Activated T-cell treated with anti-CD3 and anti-CD28 coated beads for 24 hours (primary cell): ENCODE measurements around the gene NAXD.
"Not testable (repeated sequence)": the region's sequence is repeated elsewhere in the genome, so short reads cannot be mapped to it uniquely, and the experiment has no call there.

Experiments used
- DNase-seq: peaks from one replicate; pipeline ENCODE4 v3.0.0-alpha.2; 2020; ENCODE audit warnings: low read depth

NAXD gene

DNA sequence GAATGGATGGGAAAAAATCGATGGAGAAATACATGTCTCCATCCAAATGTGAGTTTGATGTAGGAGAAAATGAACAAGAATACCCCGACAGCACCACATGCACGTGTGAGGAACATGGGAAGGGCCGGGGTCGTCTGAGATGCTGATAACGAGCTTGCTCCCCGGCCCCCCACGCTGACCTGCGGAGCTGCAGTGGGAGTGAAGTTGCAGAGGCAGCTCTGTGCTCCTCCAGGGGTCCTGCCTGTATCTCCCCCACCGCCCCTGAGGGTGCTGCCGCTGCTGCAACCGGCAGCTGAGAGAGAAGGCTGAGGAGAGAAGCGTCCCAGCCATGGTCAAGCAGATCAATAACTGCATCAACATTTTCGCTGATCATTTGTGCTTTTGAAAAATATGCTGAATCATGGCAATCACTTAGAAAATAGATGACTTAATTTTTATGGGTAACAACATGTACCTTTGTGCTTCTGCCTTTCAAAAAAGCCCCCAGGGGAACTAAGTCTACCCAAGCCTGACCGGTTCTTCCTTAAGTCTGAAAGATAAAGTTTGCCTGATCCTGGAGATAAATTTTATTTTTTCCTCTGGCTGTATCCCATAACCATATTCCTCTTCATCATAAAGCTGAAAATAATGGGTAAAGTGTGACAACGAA, 18.2 kb upstream of the NAXD start:
- no peak for DNase-seq

DNA sequence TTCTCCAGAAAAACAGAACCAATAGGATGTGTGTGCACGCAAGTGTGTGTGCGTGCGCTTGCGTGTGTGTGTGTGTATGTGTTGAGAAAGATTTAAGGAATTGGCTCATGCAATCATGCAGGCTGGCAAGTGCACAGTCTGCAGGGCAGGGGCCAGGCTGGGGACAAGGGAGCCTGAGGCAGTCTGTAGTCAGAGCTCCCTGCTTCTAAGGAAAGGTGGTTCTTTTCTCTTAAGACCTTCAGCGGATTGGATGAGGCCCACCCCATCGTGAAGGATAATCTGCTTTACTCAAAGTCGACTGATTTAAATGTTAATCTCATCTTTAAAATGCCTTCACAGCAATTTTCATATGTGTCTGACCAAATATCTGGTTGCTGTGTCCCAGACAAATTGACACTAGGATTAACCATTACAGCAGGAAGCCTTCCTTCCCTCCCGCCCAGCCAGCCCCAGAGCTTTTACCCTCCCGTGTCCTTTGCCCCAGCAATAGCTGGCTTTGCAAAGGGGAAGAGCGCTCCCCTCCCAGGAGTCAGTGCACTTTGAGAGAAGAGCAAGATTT, 15.0 kb upstream of the NAXD start:
- DNase-seq, result no peak

DNA sequence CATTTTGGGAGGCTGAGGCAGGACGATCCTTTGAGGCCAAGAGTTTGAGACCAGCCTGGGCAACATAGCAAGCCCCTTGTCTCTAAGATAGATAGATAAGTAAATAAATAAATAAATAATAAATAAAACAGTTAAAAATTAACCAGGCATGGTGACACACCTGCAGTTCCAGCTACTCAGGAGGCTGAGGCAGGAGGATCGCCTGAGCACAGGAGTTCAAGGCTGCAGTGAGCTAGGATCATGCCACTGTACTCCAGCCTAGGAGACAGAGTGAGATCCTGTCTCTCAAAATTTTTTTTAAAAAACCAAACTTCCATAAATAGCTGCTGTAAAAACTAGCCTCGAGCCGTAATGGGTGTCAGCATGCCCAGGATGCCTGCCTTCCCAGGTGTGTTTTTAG, 14.4 kb upstream of the NAXD start:
- no peak for DNase-seq

DNA sequence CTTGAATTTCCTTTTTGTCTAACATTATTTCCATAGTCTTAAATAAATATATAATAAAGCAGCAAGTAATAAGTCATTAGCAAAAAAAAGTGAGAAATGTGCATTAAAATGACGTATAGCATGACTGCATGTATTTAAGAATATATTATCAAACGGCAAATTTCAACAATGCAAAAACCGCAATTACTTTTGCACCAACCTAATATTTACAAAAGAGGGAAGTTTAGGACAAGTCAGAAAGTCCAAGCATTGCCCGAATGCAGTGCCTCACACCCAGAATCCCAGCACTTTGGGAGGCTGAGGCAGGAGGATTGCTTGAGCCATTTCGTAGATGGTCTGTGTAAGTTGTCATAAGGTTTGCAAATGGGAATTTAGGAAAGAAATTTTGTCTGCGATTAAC, 10.2 kb upstream of the NAXD start:
- no peak for DNase-seq

DNA sequence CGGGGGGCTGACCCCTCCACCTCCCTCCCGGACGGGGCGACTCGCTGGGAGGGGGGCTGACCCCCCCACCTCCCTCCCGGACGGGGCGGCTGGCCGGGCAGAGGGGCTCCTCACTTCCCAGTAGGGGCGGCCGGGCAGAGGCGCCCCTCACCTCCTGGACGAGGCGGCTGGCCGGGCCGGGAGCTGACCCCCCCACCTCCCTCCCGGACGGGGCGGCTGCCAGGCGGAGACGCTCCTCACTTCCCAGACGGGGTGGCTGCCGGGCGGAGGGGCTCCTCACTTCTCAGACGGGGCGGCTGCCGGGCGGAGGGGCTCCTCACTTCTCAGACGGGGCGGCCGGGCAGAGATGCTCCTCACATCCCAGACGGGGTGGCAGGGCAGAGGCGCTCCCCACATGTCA, 9.1 kb upstream of the NAXD start:
- not testable (repeated sequence) for DNase-seq

DNA sequence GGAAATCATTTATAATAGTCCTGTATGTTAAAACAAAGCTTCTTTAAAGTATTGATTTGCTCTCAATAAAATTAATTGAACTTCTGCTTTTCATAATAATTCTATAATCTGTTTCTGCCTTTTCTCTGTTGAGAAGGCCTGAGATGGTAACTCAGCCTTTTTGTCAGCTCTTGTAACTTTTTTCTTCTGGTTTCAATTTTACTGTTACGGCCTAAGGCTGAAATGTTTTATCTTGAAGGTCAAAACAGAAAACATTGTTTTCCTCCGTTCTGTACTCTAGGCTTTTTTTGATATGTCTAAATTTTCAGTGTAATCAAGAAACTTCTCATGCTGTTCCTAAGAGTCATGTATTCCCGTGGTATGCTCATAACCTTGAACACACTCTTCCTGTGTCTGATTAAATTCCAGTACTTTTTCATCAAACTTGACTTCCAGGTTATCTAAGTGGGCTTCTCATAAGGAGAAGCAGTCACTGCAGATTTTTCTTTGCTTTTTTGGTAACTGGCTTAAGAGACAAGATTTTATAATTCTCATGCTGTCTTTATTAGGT, 7.6 kb upstream of the NAXD start:
- DNase-seq, result no peak

DNA sequence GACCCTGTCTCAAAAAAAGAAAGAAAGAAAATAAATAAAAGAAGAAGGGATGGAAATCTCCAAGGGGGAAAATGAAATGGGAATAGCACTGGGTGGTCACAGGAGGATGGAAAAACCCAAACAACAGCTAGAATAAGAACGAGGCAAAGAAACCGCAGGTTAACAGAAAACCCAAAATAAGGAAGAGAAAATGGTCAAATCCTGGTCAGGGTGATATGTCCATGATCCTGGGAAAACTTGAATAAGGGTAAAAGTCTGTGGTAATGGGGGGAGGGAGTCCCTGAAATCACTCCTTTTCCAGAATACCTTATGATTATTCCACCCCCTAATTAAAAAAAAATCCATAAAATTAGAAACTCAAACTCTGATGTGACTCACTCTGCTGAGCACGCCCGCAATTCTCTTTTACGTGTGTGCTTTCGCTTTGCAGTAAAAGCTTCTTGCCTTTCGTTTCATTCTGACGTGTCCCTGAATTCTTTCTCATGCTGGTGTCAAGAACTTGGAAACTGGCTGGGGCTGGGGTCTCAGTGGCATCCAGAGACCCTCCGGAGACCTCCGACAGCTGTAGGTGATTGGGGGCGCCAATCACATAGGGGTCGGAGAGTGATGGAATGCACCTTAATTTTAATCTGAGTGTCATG, 4.3 kb upstream of the NAXD start:
- DNase-seq, result no peak

DNA sequence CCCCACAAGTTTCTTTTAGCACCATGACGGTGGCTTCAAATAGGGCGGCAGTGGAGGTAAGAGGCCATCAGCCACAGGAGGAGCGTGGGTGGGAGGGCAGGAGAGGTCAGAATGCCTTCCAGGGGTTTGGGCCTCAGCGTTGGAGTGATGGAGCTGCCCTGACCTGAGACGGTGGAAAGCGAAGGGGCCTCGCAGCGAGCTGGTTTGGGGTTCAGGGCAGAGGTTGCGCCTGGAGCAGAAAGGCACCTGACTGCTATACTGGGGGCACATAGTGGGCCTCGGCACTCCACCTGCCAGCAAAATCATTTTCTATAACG, 382 bp upstream of the NAXD start:
- DNase-seq, result no peak

DNA sequence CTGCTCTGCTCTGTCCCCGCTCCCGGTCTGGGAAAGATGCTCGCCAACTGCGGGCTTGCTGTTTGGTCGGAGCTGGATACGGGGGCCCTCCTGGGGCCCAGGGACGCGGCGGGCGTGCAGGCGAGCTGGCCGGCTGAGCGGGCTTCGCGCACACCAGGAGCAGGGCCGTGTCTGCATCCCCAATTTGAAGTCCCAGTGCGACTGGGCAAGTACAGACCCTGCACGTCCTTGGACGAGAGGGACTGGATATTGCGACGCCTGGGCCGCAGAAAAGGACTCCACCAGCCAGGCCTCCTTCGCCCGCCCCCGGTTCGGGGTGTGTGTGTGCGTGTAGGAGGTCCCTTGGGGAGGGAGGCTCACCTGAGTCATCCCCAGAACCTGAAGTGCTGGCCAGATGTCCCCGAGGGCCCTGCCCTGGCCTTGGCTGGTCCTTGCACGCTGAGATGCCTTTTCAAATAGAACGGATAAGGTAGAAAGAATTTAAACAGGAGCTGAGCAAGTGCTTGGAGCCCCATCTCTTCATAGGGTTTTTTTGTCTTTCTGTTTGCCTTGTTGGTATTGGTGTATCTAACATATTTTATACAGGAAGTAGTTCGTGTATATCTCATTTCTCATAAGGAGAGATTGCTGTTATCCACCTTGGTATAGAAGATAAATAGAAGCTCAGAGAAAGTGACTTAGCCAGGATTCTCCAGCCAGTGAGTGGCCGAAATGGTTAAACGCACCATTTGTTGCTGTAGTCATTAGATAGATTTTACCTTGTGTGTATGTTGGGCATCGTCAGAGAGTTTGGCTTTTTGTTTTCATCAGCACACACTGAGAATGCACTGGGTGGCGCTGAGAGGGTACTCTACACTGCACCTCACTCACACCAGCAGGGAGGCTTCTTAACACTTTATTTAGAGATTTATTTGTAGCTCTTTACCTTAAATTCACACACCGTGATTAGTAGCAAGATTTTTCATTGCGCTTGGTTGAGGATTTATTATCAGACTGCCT, 1.1 kb downstream of the NAXD start:
- no peak for DNase-seq

DNA sequence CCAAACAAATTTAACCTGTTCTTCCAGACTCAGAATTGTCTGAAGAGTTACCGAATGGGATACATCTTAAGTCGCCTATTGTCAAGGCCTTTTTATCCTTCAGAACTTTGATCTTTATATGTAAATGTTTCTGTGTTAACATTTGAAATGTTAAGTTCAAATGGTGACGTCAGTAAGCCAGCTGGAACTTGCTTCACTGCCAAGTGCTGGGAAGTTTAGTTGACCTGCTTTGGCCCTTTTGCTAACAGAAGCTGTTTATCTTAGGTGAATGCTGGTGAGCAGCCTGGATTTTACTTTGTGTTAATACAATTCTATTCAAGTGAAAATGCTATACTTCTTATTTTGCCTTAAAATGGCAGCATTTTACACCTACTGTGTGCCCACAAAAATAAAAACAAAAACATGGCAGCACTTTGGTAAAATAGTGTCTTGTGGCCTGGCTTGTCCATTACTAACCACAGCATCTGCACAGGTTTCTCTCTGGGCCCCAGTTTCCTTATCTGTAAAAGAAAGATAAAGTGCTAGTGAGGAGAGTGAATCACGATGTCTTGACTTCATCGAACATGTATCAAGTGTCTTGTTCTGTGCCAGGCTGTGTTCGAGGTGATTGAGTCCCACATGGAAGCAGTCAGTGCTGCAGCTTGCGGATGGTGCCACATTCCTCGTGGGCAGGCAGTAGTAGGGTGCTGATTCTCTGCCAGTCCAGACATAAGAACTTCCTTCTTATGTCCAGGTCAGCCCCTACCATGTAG, 2.2 kb downstream of the NAXD start:
- no peak for DNase-seq

DNA sequence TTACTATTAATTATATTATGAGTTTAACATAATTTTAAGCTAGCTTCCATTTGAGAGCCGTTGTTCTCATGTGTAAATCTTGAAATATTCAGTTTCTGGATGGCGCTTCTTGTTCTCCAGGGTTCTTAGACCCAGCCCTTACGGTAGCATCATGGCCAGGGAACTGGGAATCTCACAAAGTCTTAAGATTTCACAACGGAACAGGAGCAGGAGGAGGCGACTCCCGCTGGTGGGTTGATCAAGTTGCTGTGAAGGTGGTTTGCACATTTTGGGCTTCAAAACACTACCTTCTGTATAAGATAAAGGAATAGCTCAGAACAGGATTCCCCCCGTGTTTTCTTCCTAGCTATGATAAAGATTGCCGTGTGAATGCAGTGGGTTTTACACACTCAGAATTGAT, 2.8 kb downstream of the NAXD start:
- no peak for DNase-seq

DNA sequence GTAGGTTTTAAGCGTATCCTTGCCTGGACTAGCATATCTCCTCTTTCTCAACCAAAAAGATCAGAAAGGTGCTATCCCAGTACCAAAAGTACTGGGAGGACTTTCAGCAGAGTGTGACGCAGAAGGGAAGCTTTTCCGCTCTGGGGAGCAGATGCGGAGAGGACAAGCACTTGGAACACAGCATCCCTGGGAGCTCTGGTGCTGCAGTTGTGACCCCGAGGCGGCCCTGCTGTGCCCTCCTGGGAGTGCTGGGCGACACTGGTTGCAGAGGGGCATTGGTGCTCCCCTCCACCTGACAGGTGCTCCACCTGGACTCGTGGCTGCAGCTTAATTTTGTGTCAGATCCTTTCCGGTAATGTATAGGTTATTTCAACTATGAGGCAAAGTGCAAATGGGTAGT, 3.4 kb downstream of the NAXD start:
- DNase-seq, result no peak

DNA sequence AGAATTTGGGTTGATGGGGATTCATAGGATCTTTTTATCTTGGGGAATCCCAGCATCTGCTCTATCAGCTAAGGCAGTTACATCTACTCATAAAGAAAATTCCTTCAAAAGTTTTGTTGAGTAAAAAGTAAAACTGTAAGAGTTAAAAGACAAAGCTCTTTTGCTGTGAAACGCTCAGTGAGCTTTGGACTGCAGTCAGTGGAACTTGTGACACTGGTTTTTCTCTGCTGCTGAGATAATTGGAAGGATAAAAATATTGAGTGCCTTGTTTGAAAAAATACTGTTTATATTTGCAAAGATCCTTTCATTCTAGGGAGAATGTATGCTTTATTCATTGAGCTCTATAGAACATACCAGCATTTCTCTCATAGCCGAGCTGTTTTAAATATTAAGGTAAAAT, 5.3 kb downstream of the NAXD start:
- no peak for DNase-seq

DNA sequence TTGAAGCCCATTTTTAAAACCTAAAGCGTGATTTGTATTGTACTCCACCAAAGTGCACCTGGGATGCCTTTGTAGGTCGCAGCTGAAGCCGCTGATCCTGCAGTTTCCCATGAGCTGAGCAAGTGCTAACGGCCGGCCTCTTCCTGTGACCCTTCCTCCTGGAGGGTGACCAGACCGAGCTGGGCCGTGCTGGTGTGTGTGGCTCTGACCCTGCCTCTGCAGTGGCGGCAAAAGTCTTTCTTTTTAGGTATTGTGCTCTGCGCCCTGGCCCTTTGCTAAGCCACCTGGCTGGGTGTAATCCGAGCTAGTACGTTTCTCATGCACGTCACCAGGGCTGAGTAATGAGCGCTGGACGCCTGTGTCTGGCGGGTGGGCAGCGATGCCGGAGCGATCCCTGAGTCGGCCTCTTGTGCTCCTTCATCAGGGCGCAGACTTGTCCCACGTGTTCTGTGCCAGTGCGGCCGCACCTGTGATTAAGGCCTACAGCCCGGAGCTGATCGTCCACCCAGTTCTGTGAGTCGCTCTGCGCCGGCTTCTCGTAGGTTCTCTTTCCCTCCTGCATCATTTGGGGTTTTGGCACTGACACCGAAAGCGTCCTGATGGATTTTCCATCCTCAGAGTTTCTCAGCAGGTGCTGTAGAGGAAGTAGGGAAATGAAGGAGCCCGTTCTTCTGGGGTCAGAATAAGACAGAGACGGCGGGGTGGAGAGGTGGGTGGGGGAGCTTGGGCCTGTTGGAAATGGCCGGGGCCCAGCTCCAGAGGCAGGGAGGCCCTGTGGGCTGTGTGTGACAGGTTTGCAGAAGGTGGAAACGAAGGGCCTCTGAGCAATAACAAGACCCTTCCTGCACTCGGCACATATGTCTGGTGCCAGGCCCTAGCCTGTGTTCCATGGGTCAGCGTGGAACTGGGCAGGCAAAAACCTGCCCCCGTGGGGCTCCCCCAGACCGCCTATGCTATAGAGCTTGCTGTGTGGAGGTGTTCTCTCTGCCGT, 9.7 kb downstream of the NAXD start:
- no peak for DNase-seq

DNA sequence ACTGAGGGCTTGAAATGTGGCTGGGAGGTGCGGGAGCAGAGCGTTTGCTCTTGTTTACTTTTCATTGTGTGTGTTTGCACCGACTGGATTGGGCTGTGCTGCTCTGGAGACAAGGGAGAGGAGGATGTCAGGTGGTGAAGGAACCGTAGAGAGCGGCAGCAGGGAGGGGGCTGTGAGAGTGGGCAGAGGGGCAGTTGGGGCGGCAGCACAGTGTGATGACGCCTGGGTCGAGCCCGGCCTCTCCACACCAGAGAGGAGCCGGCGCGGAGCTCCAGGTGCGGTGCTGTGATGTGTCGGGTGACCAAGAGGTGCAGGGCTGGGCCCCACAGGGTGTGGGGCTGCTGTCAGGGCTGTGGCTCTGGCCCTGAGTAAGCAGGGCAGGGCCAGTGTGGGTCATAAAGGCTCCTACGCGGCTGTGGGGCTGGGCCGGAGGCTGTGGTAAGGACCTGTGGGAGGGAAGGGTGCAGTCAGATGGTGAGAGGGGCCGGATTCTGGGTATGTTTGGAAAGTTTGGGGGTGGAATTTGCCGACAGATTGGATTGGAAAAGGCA, 10.5 kb downstream of the NAXD start:
- DNase-seq, result no peak

DNA sequence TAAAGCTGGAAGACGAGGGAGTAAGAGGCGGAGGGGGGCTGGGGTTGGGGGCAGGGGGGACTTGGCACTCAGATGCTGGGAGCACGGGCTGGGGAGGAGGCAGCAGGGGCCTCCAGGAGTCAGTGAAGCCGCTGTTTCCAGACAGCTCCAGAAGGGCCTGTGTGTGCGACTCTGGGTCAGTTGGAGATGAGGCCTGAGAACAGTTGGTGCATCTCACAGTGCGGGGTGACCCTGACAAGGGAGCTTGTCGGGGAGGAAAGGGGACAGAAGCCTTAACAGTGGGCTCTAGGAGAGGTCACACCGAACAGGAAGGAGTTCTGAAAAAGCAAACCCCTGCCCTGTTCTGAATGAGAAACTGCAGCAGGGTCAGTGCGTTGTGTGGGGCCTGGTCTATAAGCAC, 11.2 kb downstream of the NAXD start:
- no peak for DNase-seq

DNA sequence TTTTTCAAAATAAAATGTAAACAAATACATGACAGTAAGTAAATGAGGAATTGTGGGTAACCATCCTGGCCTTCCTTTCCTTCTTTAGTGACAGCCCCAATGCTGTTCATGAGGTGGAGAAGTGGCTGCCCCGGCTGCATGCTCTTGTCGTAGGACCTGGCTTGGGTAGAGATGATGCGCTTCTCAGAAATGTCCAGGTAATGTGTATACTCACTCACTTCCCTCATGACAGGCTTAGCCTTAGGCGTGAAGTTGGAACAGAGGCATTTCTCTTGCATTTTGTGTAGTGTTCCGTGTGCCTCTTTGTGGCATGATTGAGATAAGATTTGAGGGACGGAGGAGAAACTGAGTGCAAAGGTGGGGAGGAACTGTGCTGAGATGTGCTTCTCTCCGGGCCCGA, 12.0 kb downstream of the NAXD start:
- DNase-seq, result no peak

DNA sequence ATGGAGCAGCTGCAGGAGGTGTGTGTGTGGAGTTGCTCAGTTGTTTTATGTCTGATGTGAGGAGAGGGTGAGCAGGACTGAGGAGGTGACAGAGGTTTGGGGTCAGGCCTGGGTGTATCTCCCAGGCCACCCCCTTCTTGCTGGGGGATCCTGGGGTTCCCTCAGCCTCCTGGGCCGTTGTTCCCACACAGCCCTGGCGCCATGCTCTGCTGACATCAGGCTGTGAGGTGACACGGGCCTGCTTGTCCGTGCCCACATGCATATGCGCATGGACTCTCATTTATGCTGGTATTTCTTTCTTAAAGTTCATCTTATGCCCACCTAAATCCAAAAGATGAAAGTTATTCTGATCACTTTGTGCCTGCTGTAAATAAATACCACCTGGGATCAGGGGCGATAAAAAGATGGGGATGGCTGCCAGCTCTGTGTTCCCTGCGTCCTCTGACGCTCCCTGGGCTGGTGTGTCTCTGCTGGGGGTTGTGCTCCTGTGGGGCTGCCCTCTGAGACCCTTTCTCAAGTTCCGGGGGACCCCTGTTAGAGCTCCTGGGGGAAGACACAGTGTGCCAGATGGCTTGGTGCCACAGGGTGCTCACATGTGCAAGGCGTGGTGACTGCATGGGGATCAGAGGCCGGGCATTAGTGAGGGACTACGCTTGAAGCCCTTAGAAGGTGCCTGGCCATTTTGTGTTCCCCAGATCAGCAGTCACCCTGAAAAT, 12.6 kb downstream of the NAXD start:
- DNase-seq, result no peak

DNA sequence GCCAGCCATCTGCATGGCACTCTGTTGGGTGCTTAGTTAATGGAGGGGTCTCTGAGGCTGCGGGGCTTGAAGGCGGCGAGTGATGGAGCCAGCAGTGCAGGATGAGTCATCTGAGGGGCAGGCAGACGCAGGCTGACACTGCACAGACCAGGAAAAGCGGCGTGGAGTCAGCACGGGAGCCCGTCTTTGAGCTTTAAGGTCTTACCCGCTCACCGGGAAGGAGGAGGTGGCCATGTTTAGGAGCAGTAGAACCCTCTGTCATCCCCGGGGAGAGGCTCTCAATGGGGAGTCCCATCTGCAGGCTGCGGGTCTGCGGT, 13.1 kb downstream of the NAXD start:
- no peak for DNase-seq
